Measurements from ENCODE around the gene SCAMP2.

SCAMP2 gene

GRCh38 chr15:74863239-74864056 lies 9.7 kb downstream of the SCAMP2 start:
- DNase-seq (ENCODE audit: low read depth, low spot score): no peak

- DNase-seq (ENCODE audit: low read depth, low spot score): no peak
Observed at GRCh38 chr15:74858369-74858740, 14.8 kb downstream of the SCAMP2 start.

DNA sequence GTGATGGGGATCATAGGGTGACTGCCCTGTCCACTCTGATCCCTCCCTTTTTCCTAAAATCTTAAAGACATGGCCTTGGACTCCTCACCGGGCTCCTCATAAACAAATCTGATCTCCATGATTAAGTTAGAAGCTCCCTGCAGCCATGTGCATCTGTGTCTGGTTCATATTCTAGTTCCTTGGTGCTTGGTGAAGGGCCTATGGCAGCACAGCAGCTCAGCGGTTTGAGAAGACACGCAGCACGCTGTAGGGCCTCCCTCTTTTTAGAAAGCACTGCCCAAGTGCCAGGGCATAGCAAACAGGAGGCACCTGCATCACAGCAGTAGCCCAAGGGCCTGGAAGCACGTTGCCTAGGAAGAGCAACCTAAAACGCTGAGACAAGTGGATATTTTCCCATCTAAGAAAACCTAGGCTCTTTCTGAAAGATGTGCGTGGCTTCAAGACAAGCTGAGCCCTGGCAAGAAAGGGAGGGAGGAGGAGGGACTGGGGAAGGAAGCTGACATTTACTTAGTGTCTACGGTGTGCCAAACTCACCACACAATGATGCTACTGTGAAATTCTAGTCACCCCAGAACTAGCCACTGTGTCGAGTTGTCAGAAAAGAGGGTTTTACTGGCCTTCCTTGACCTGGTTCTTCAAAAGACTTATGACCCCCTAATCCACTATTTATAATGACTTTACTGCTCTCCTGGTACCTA lies 15.3 kb downstream of the SCAMP2 start:
- DNase-seq (ENCODE audit: low read depth, low spot score): no peak

- DNase-seq (ENCODE audit: low read depth, low spot score): no peak
Observed at GRCh38 chr15:74857082-74857655, 16.0 kb downstream of the SCAMP2 start.

GRCh38 chr15:74856537-74856936 lies 16.6 kb downstream of the SCAMP2 start:
- DNase-seq (ENCODE audit: low read depth, low spot score): no peak

GRCh38 chr15:74855857-74856256 lies 17.3 kb downstream of the SCAMP2 start:
- no peak for DNase-seq (ENCODE audit: low read depth, low spot score)

- DNase-seq (ENCODE audit: low read depth, low spot score): no peak
Observed at GRCh38 chr15:74854453-74855022, 18.6 kb downstream of the SCAMP2 start.

GRCh38 chr15:74851960-74852359 lies 21.2 kb downstream of the SCAMP2 start:
- no peak for DNase-seq (ENCODE audit: low read depth, low spot score)

DNA sequence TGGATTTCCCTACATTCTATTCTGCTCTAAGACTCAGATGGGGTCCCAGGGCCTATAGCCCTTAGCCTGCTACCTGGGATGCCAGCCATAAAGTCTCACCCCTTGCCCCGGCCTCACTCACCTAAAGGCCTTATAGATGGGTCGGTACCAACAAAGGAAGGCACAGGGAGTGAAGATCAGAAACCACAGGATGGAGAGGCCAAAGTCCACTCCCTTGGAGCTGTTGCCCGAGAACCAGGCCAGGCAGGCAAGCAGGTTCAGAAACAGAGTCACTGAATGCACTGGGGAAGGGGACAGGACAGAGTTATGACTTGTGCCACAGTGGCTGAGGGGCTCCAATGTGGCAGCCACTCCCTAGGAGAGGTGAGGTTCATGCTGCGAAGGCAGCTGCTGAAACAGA lies 22.8 kb downstream of the SCAMP2 start:
- no peak for DNase-seq (ENCODE audit: low read depth, low spot score)

DNA sequence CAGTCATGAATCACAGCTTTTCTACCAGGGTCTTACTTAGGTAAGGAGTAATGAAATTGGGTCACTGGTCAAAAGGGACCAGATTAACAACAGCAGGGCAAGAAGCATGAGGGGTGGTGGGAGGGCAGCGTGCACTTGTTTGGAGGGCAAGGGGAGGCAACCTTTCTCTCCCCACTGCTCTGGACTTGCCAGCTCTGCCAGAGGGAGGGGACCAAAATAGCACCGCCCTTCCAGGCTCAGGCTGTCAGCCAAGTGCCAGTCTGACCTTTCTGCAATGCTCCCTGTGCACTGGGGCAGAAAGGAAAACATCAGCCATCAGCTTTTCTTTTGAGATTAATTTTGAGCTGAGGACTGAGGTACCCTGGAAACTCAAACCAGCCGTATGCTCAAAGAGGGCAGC lies 25.7 kb downstream of the SCAMP2 start:
- no peak for DNase-seq (ENCODE audit: low read depth, low spot score)

- no peak for DNase-seq (ENCODE audit: low read depth, low spot score)
Observed at GRCh38 chr15:74845581-74845980, 27.6 kb downstream of the SCAMP2 start.

GRCh38 chr15:74845208-74845568 lies 28.0 kb downstream of the SCAMP2 start:
- DNase-seq (ENCODE audit: low read depth, low spot score): no peak

- no peak for DNase-seq (ENCODE audit: low read depth, low spot score)
Observed at GRCh38 chr15:74844319-74845207, 28.6 kb downstream of the SCAMP2 start.

- DNase-seq (ENCODE audit: low read depth, low spot score): no peak
Observed at GRCh38 chr15:74843891-74844299, 29.3 kb downstream of the SCAMP2 start.

DNA sequence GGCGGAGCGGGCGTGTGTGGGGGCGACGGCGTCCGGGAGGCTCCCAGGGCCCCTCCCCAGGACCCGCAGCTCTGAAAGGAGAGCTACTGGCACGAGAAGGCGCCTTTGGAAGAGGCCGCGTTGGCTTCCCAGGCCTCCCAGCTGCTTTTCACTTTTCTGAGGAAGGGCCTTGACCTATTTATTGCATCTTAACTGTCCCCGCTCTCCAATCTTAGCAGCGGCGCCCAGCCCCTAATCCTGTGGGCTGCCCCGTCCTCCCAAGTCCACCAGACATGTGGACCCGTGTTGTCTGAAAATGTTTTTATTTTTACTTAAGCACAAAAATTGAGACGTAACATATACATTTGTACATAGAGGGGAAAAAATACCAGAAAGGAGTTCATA lies 29.7 kb downstream of the SCAMP2 start:
- no peak for DNase-seq (ENCODE audit: low read depth, low spot score)

DNA sequence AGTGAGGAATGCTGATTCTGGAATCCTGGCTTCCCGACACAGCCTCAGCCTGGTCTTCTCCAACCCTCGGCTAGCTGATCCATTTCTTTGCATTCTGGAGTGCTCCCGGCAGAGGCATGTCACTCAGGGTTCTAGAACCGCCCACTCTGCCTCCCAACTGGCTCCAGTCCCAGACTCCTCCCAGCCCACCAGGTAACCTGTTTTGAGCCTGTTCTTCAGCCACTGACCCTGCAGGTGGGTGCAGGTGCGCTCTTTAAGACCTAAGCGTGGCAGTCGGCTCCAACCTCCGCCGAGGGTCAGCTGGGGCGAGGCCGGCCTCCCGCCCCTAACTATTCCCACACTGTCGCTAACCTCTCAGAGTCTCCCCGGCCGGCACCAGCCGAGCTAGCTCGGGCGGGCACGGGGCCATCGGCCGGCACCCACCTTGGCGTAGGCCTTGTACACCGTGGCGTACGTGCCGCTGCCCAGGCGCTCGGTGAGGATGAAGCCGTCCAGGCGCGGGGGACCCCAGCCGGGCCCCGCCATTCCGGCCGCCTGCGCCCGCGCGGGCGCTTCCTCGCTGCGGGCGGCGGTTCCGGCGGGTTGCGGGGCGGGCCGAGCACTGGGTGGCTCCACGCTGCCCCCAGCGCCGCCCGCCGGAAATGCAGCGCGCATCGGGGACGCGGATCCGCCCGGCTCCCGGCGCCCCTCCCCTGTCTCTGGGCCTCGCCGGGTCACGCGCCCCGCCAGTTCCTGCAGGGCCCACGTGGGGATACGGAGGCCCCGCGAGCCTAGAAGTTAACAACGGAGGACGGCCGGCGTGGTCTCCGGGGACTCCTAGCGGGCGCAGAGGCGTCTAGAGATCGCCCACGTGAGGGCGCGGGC lies 30.4 kb downstream of the SCAMP2 start, which contains the start of gene ULK3:
ULK3 (minus strand) TSS at position 576 of the 864 bp plus-strand sequence; CDS start at position 525, 51 bp downstream.
- DNase-seq (ENCODE audit: low read depth, low spot score): peak; percentile 46

DNA sequence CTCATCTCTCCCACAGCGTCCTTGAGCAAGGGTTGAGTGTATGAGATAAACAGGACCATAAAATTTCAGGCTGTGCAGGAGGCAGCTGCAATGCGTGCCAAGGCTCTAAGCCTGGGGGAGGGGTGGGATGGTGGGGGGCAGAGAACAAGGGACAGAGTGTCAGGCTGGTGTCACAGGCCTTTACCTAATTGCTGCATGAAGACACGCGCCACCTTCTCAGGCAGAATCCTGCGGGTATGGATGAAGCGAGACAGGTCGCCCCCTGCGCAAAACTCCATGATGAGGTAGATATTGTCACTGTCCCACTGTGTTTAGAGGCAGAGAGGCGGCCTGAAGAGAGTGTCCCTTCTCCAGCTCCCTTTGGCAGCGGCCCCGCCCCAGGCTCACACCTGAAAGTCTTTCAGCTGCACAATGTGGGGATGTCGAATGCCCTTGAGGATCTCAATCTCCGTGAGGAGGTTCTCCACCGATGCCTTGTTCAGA lies 31.2 kb downstream of the SCAMP2 start:
- no peak for DNase-seq (ENCODE audit: low read depth, low spot score)

- no peak for DNase-seq (ENCODE audit: low read depth, low spot score)
Observed at GRCh38 chr15:74840851-74841775, 32.1 kb downstream of the SCAMP2 start.

Data from smooth muscle cell of the brain vasculature (primary cell).